ENCODE measurements around the gene CTDSPL.

- no peak for TF ChIP-seq CTCF (IDR thresholded peaks at IDR 0.05)
- TF ChIP-seq POLR2A (IDR thresholded peaks at IDR 0.05), result no peak
- TF ChIP-seq POLR2AphosphoS5 (IDR thresholded peaks at IDR 0.05), result no peak
- TF ChIP-seq EP300 (IDR thresholded peaks at IDR 0.05), result no peak
These were observed 35.2 kb upstream of the CTDSPL start for GRCh38 chr3:37826502-37826901.

Data from suprapubic skin (tissue), 4 donors.